Nucleus accumbens (tissue), 56 donors: ENCODE results near the gene LRRIQ1.
"Not testable (repeated sequence)": the region's sequence is repeated elsewhere in the genome, so short reads cannot be mapped to it uniquely, and the experiment has no call there.

Experiments used
- DNase-seq, 56 donors: peaks; one replicate each; lab custom pipeline; 2025; lab: John Stamatoyannopoulos, UW

The LRRIQ1 gene

GRCh38 chr12:85179680-85180270 is 143.6 kb downstream of the LRRIQ1 start:
- no peak for DNase-seq

- no peak for DNase-seq
These were observed 146.5 kb downstream of the LRRIQ1 start for GRCh38 chr12:85182699-85183098.

GRCh38 chr12:85183855-85184254 is 147.7 kb downstream of the LRRIQ1 start:
- DNase-seq: no peak

- no peak for DNase-seq
These were observed 150.1 kb downstream of the LRRIQ1 start for GRCh38 chr12:85186236-85186635.

- no peak for DNase-seq
These were observed 152.5 kb downstream of the LRRIQ1 start for GRCh38 chr12:85188619-85189018.

GRCh38 chr12:85190728-85191127 is 154.6 kb downstream of the LRRIQ1 start:
- no peak for DNase-seq

GRCh38 chr12:85203809-85204208 is 167.7 kb downstream of the LRRIQ1 start:
- DNase-seq: not testable (repeated sequence)

GRCh38 chr12:85206543-85206942 is 170.4 kb downstream of the LRRIQ1 start:
- no peak for DNase-seq

- DNase-seq: not testable (repeated sequence)
These were observed 188.2 kb downstream of the LRRIQ1 start for GRCh38 chr12:85224339-85224738.

- DNase-seq: no peak
These were observed 189.3 kb downstream of the LRRIQ1 start for GRCh38 chr12:85225501-85225900.

GRCh38 chr12:85237327-85237726 is 201.2 kb downstream of the LRRIQ1 start:
- DNase-seq: no peak

GRCh38 chr12:85244561-85244960 is 208.4 kb downstream of the LRRIQ1 start:
- no peak for DNase-seq

- DNase-seq: no peak
These were observed 217.7 kb downstream of the LRRIQ1 start for GRCh38 chr12:85253853-85254252.

- DNase-seq: no peak
These were observed 221.5 kb downstream of the LRRIQ1 start for GRCh38 chr12:85257671-85258070.

- DNase-seq: no peak
These were observed 224.3 kb downstream of the LRRIQ1 start for GRCh38 chr12:85260447-85260846.

GRCh38 chr12:85260896-85261295 is 224.7 kb downstream of the LRRIQ1 start:
- no peak for DNase-seq

GRCh38 chr12:85266356-85266755 is 230.2 kb downstream of the LRRIQ1 start:
- no peak for DNase-seq

GRCh38 chr12:85273381-85274314 is 237.5 kb downstream of the LRRIQ1 start:
- no peak for DNase-seq

GRCh38 chr12:85274315-85274651 is 238.1 kb downstream of the LRRIQ1 start:
- no peak for DNase-seq

GRCh38 chr12:85275374-85275773 is 239.2 kb downstream of the LRRIQ1 start:
- DNase-seq: no peak

- DNase-seq: no peak
These were observed 241.0 kb downstream of the LRRIQ1 start for GRCh38 chr12:85277191-85277590.
